Suppressor macrophage treated with lipopolysaccharide for 4 hours (primary cell): Measurements from ENCODE around the gene TXNIP.
"Not testable (repeated sequence)": the region's sequence is repeated elsewhere in the genome, so short reads cannot be mapped to it uniquely, and the experiment has no call there.

ENCODE experiments used
- DNase-seq: peaks from one replicate; pipeline ENCODE4 v3.0.0-alpha.2; 2020

Gene TXNIP

GRCh38 chr1:145996433-145997015, at the start of gene TXNIP:
TXNIP (minus strand) TSS chr1:145996579; CDS start chr1:145996266, 313 bp downstream.
- DNase-seq = peak; percentile 97

GRCh38 chr1:146039844-146040194, 43.4 kb upstream of the TXNIP start:
- DNase-seq = no peak

GRCh38 chr1:146036965-146037646, 40.7 kb upstream of the TXNIP start:
- DNase-seq = peak; percentile 87

- peak; percentile 62 for DNase-seq
Measured at GRCh38 chr1:146036241-146036964, 40.0 kb upstream of the TXNIP start.

GRCh38 chr1:146035048-146035423, 38.7 kb upstream of the TXNIP start:
- peak; percentile 42 for DNase-seq

GRCh38 chr1:146032631-146033219, 36.3 kb upstream of the TXNIP start:
- peak; percentile 58 for DNase-seq

GRCh38 chr1:146031476-146031875, 35.1 kb upstream of the TXNIP start:
- DNase-seq = no peak

- DNase-seq = no peak
Measured at GRCh38 chr1:146029117-146029516, 32.7 kb upstream of the TXNIP start.

GRCh38 chr1:146026650-146027049, 30.3 kb upstream of the TXNIP start:
- not testable (repeated sequence) for DNase-seq

GRCh38 chr1:146025787-146026495, 29.6 kb upstream of the TXNIP start:
- DNase-seq = not testable (repeated sequence)

- DNase-seq = no peak
Measured at GRCh38 chr1:146022403-146023127, 26.2 kb upstream of the TXNIP start.

- DNase-seq = no peak
Measured at GRCh38 chr1:146021622-146022402, 25.4 kb upstream of the TXNIP start, which contains the start of gene HJV. HJV (minus strand) TSS chr1:146021735; CDS start chr1:146020231, 1,504 bp downstream.

- no peak for DNase-seq
Measured at GRCh38 chr1:146021050-146021445, 24.7 kb upstream of the TXNIP start.

GRCh38 chr1:146020058-146021049, 24.0 kb upstream of the TXNIP start:
- no peak for DNase-seq

- DNase-seq = no peak
Measured at GRCh38 chr1:146019231-146020057, 23.1 kb upstream of the TXNIP start.

- no peak for DNase-seq
Measured at GRCh38 chr1:146016891-146017290, 20.5 kb upstream of the TXNIP start.

- DNase-seq = peak; percentile 60
Measured at GRCh38 chr1:146013559-146013922, 17.2 kb upstream of the TXNIP start.

GRCh38 chr1:146012703-146013558, 16.6 kb upstream of the TXNIP start:
- peak; percentile 84 for DNase-seq
